Lung (tissue), 16 donors: ENCODE results near the gene ADORA2B. TPM values are rescaled to one million over a fixed set of nuclear protein-coding genes. Genes with fewer than 3 reads are reported as not detected.
"Not testable (repeated sequence)": the region's sequence is repeated elsewhere in the genome, so short reads cannot be mapped to it uniquely, and the experiment has no call there.

Experiments
- ATAC-seq: fragments of 200-7000 bp; cut with Tn5 transposase; one replicate; pipeline ENCODE4 v1.9.1; 2020; ENCODE audit warnings: moderate number of reproducible peaks; ENCODE audit not compliant: insufficient read depth, low FRiP score
- DNase-seq, 3 donors: peaks; one replicate each; pipeline ENCODE4 v3.0.0-alpha.2; 2013 to 2017
- H3K27ac ChIP-seq, 2 donors: one replicate each; pipeline ENCODE4 v1.5.1; 2013; ENCODE audit warnings: mild to moderate bottlenecking in 2 of 2, moderate library complexity in 2 of 2, control low read depth in 1 of 2, inconsistent platforms in 1 of 2, low read depth in 1 of 2, low read length in 1 of 2
- H3K27me3 ChIP-seq, 3 donors: one replicate each; pipeline ENCODE4 v1.5.1; 2013; ENCODE audit warnings: low read length in 2 of 3; ENCODE audit not compliant: control insufficient read depth in 3 of 3, insufficient read depth in 3 of 3
- H3K36me3 ChIP-seq, 4 donors: one replicate each; pipeline ENCODE4 v1.5.1; 2013; ENCODE audit warnings: low read length in 4 of 4, mild to moderate bottlenecking in 1 of 4, moderate library complexity in 1 of 4; ENCODE audit not compliant: control insufficient read depth in 4 of 4, insufficient read depth in 4 of 4
- H3K4me1 ChIP-seq, 5 donors: one replicate each; pipeline ENCODE4 v1.5.1; 2013; ENCODE audit warnings: low read length in 5 of 5, mild to moderate bottlenecking in 2 of 5, moderate library complexity in 1 of 5; ENCODE audit not compliant: control insufficient read depth in 5 of 5, insufficient read depth in 5 of 5
- H3K4me3 ChIP-seq: one replicate; pipeline ENCODE4 v1.5.1; 2013; ENCODE audit warnings: mild to moderate bottlenecking, control low read depth, moderate library complexity
- H3K9ac ChIP-seq, 2 donors: one replicate each; pipeline ENCODE4 v1.5.1; 2013; ENCODE audit warnings: low read length in 2 of 2, control low read depth in 1 of 2; ENCODE audit not compliant: insufficient read depth in 1 of 2
- H3K9me3 ChIP-seq, 4 donors: one replicate each; pipeline ENCODE4 v1.5.1; 2013; ENCODE audit warnings: low read length in 3 of 4, mild to moderate bottlenecking in 1 of 4, moderate library complexity in 1 of 4; ENCODE audit not compliant: control insufficient read depth in 4 of 4, insufficient read depth in 3 of 4
- CTCF ChIP-seq: IDR thresholded peaks from 2 replicates; pipeline ENCODE4 v1.5.1; 2012; ENCODE audit warnings: mild to moderate bottlenecking; ENCODE audit errors: control extremely low read depth, extremely low read depth
- WGBS, 2 donors: extraction: QIAGEN DNeasy Blood & Tissue Kit; methylation state at CpG; one replicate each; pipeline ENCODE4 v1.1.7; 2013; 5-methylcytosine and 5-hydroxymethylcytosine counted together
- long read RNA-seq, 5 donors: transcript quantifications; one replicate each; lab custom pipeline, GENCODE V29; 2026
- polyA plus RNA-seq, 2 donors: library from polyadenylated mRNA; stranded (reverse); fragments of 200-250 nt; gene quantifications; one replicate each; pipeline ENCODE4 v1.2.1, GENCODE V29; 2013
- total RNA-seq, 2 donors: library from RNA; depleted of rRNA in 1 of 2; stranded (reverse); fragments of >200 nt in 1 of 2; gene quantifications; one replicate each; pipeline ENCODE4 v1.2.1, GENCODE V29; 2014 to 2021
- donor health status: control.
- donor health status: control.
- donor health status: Bipolar disorder and iron deficiency.
- donor health status: healthy.
- donor health status: DM: yes; HTN: yes; CAD: no.

The ADORA2B gene
- total RNA-seq = 1 to 10 TPM; 4.2 to 9.3 TPM
- 1 to 10 TPM; 4.7 to 5.8 TPM for polyA plus RNA-seq
- long read RNA-seq, donor 1, partial matches to known transcripts = 0 of 5 reads
- long read RNA-seq, donor 1, other reads (novel, unspliced or antisense) = 0 of 5 reads
- long read RNA-seq, donor 2, partial matches to known transcripts = 0 of 2 reads
- long read RNA-seq, donor 2, other reads (novel, unspliced or antisense) = 0 of 2 reads
- long read RNA-seq, donor 3, partial matches to known transcripts = 0 of 4 reads
- long read RNA-seq, donor 3, other reads (novel, unspliced or antisense) = 0 of 4 reads
- long read RNA-seq, donor 4, partial matches to known transcripts = 0 of 2 reads
- long read RNA-seq, donor 4, other reads (novel, unspliced or antisense) = 0 of 2 reads
- long read RNA-seq, donor 5, partial matches to known transcripts = 0 of 1 reads
- long read RNA-seq, donor 5, other reads (novel, unspliced or antisense) = 0 of 1 reads

- ATAC-seq (peak; percentile 79), DNase-seq (peak; percentile 69 to 81 (median 76))
- TF ChIP-seq CTCF = peak; percentile 22
- Histone ChIP-seq H3K27ac (peak within 1 kb of the TSS in 1 of 2 donors; percentile 60), H3K9me3 (no peaks in the 10 kb centered on the region), H3K4me1 (peaks cover 0 to 20% (median 10%) of the 10 kb centered on the region in 5 donors), H3K36me3 (no peaks in the 10 kb centered on the region), H3K9ac (no peak within 1 kb of the TSS), H3K4me3 (peak within 1 kb of the TSS; percentile 57), H3K27me3 (peaks cover 0 to 10% (median 5%) of the 10 kb centered on the region in 3 donors)
- 0 to 1% methylated on average over 57 to 88 of the region's 88 CpGs for WGBS, 2 donors
Observed at GRCh38 chr17:15944759-15945526, at the start of gene ADORA2B. Gene ADORA2B (plus strand): TSS chr17:15945130. CDS start chr17:15945249, 119 bp downstream.

DNA sequence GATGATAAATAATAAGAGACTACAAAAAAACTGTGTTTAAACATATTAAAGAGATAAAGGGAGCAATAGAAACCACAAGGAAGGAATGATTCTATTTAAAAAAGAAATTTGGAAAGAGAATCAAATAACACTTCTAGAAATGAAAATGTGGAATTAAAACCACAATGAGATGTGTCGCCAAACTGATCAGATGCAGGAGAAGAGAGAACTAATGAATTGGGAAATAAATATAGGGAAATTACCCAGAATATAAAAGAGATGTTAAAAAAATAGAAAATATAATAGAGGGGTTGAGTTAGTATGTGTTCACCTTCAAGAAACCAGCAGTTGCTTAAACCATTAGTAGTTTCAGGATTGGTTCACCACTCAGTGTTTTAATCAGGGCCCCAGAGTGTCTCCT, 48.7 kb upstream of the ADORA2B start:
- TF ChIP-seq CTCF = no peak
- Histone ChIP-seq H3K27ac (no peak overlapping the region), H3K36me3 (no peaks in the 10 kb centered on the region), H3K4me3 (no peak overlapping the region), H3K27me3 (no peaks in the 10 kb centered on the region), H3K9me3 (no peaks in the 10 kb centered on the region), H3K9ac (no peak overlapping the region), H3K4me1 (peaks cover 0 to 10% (median 4%) of the 10 kb centered on the region in 5 donors)
- DNase-seq (no peak), ATAC-seq (no peak)
- 81 to 95% methylated on average over 1 of the region's 1 CpG for WGBS, 2 donors

DNA sequence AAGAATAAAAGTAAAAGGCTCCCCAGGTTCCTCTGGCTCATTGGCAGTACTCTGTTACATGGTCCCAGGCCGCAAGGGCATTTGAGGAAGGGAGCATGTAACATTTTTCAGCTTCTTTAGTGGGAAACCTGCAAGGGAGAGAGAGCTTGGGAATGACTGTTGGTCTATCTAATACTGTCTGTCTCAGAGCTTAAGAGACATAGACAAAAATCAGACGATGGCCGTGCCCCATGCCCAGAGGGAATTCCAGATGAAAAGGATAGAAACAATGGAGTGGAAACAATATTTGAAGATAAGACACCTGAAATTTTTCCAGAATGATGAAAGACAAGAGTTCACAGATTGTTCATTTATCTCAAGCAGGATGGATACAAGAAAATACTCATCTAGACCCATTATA, 48.1 kb upstream of the ADORA2B start:
- no peak for DNase-seq
- WGBS, 2 donors = 97 to 99% methylated on average over 3 of the region's 3 CpGs
- TF ChIP-seq CTCF = no peak
- no peak overlapping the region for H3K9ac ChIP-seq
- no peaks in the 10 kb centered on the region for H3K36me3 ChIP-seq
- no peak overlapping the region for H3K27ac ChIP-seq
- H3K4me3 ChIP-seq = no peak overlapping the region
- no peak for ATAC-seq
- H3K27me3 ChIP-seq = no peaks in the 10 kb centered on the region
- H3K9me3 ChIP-seq = no peaks in the 10 kb centered on the region
- H3K4me1 ChIP-seq = peaks cover 0 to 10% (median 4%) of the 10 kb centered on the region in 5 donors

DNA sequence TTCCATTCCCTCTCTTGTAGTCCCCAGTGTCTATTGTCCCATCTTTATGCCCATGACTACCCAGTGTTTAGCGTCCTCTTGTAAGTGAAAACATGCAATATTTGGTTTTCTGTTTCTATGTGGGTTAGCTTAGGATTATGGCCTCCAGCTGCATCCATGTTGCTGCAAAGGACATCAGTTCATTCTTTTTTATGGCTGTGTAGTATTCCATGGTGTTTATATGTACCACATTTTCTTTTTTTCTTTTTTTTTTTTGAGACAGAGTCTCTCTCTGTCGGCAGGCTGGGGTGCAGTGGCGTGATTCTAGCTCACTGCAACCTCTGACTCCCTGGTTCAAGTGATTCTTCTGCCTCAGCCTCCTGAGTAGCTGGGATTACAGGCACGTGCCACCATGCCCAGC, 45.3 kb upstream of the ADORA2B start:
- not testable (repeated sequence) for H3K9me3 ChIP-seq, H3K36me3 ChIP-seq, DNase-seq, H3K4me3 ChIP-seq, H3K9ac ChIP-seq, H3K27me3 ChIP-seq, ATAC-seq, H3K4me1 ChIP-seq, H3K27ac ChIP-seq
- 98 to 99% methylated on average over 4 of the region's 4 CpGs for WGBS, 2 donors
